ENCODE data around the gene LPAR4. TPM values are rescaled to one million over a fixed set of nuclear protein-coding genes. Genes with fewer than 3 reads are reported as not detected.

Gene LPAR4
- total RNA-seq, 1 experiment from 2014 or later: not detected

DNA sequence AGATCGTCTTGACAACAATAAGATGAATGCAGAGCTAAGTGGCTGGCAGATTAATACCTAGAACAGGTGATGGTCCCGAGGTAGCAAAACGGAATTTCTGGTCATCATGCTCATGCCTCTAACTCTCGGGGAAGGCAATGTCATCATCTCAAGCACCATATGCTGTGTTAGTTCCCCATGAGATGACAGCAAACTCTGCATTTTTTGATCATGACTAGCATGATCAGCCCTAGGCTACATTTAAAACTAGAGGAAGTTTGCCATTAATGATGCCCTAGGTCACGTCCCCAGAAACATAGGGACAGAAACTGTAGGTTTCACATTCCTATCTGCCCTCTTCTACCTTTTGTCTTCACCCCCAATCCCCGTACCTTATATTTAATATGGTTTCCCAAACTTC lies 11.6 kb downstream of the LPAR4 start:
- Mint-ChIP-seq H3K4me1 (ENCODE audit: insufficient read depth, unreplicated experiment) (no peaks in the 10 kb centered on the region), H3K27me3 (ENCODE audit: insufficient read depth, unreplicated experiment) (no peaks in the 10 kb centered on the region), H3K9me3 (ENCODE audit: unreplicated experiment) (peaks cover 8% of the 10 kb centered on the region), H3K27ac (ENCODE audit: low read depth, unreplicated experiment) (no peak overlapping the region), H3K4me3 (ENCODE audit: unreplicated experiment) (no peak overlapping the region), H3K36me3 (ENCODE audit: insufficient read depth, unreplicated experiment) (no peaks in the 10 kb centered on the region)
- TF ChIP-seq, protein P1, sequence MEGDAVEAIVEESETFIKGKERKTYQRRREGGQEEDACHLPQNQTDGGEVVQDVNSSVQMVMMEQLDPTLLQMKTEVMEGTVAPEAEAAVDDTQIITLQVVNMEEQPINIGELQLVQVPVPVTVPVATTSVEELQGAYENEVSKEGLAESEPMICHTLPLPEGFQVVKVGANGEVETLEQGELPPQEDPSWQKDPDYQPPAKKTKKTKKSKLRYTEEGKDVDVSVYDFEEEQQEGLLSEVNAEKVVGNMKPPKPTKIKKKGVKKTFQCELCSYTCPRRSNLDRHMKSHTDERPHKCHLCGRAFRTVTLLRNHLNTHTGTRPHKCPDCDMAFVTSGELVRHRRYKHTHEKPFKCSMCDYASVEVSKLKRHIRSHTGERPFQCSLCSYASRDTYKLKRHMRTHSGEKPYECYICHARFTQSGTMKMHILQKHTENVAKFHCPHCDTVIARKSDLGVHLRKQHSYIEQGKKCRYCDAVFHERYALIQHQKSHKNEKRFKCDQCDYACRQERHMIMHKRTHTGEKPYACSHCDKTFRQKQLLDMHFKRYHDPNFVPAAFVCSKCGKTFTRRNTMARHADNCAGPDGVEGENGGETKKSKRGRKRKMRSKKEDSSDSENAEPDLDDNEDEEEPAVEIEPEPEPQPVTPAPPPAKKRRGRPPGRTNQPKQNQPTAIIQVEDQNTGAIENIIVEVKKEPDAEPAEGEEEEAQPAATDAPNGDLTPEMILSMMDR (IDR thresholded peaks at IDR 0.05; ENCODE audit: unreplicated experiment): no peak
- ChIA-PET CTCF (no interaction called here), POLR2A (interaction anchor here (0.7 kb wide), 1 partner anchor 28 kb away, joined by 3 read pairs; no protein-coding TSS in a partner anchor)
- intact Hi-C loops (cut with micrococcal nuclease): no loop called here
- no TSS peak for BruUV-seq (replicated peaks)
- DNase-seq (ENCODE audit: unreplicated experiment): no peak

DNA sequence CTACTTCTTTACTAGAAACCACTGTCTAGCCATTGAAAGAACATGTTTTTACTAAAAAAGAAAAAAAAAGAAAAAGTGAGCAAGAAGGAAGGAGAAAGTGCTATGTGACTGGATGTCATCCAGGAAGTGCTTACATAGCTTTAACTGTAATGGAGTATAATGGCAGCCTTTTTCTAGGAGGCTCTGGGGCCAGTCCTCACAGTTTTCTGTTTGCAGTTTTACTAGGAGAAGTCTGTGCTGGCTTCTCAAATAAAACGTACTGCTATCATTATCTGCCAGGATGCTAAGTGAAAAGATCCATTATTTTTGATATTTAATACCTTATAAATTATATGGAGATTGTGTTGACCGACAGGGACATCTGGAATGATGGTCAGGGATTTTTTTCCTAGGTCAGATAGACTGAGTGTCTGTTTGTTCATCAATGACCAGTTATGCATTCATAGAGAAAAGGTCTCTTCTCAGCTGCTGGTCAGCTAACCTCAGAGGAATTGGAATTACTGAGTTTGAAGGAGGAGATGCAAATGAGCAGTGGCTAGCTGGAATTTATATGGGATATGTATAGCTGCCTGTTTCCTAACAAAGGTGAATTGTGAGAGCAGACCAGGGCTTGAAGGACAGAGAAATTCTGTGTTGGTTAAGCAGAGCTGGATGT lies 21.7 kb downstream of the LPAR4 start:
- BruUV-seq (replicated peaks): no TSS peak
- Mint-ChIP-seq H3K4me3 (ENCODE audit: unreplicated experiment) (no peak overlapping the region), H3K4me1 (ENCODE audit: insufficient read depth, unreplicated experiment) (no peaks in the 10 kb centered on the region), H3K9me3 (ENCODE audit: unreplicated experiment) (peaks cover 7% of the 10 kb centered on the region), H3K27me3 (ENCODE audit: insufficient read depth, unreplicated experiment) (no peaks in the 10 kb centered on the region), H3K27ac (ENCODE audit: low read depth, unreplicated experiment) (no peak overlapping the region), H3K36me3 (ENCODE audit: insufficient read depth, unreplicated experiment) (peaks cover 5% of the 10 kb centered on the region)
- no peak for DNase-seq (ENCODE audit: unreplicated experiment)
- TF ChIP-seq, protein P1 (IDR thresholded peaks at IDR 0.05; ENCODE audit: unreplicated experiment): no peak
- intact Hi-C loops (cut with micrococcal nuclease): no loop called here
- POLR2A ChIA-PET: interaction anchor here (0.6 to 0.9 kb wide), 3 partner anchors 9 to 16 kb away, joined by 3 to 4 read pairs (median 3); no protein-coding TSS in a partner anchor
- CTCF ChIA-PET: interaction anchor here (0.8 kb wide), 1 partner anchor 15 kb away, joined by 3 read pairs; no protein-coding TSS in a partner anchor

DNA sequence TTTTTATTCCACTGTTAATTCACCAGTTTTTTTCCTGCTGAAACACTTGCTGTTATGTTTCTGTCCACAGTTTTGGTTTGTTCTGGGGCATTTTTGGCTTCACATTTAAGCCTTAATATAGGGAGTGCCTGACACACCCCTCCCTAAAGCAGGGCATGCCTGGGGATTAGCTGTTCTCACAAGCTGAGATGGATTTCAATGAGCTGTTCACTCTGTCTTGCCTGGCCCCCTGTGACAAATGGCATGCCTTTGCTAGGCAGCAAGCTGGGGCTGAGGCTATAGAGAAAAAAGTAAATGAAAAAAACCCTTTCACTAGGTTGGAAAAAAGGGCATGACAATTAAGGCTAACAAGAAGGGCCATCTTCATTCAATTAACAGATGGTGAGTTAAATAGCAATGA lies 22.4 kb downstream of the LPAR4 start:
- TF ChIP-seq, protein P1 (IDR thresholded peaks at IDR 0.05; ENCODE audit: unreplicated experiment): no peak
- ChIA-PET CTCF (no interaction called here), POLR2A (interaction anchor here (0.7 to 1.2 kb wide), 2 partner anchors 10 to 16 kb away, joined by 3 read pairs; no protein-coding TSS in a partner anchor)
- intact Hi-C loops (cut with micrococcal nuclease): no loop called here
- no peaks in the 10 kb centered on the region for H3K27me3 Mint-ChIP-seq (ENCODE audit: insufficient read depth, unreplicated experiment)
- peaks cover 7% of the 10 kb centered on the region for H3K9me3 Mint-ChIP-seq (ENCODE audit: unreplicated experiment)
- H3K27ac Mint-ChIP-seq (ENCODE audit: low read depth, unreplicated experiment): no peak overlapping the region
- BruUV-seq (replicated peaks): no TSS peak
- peaks cover 5% of the 10 kb centered on the region for H3K36me3 Mint-ChIP-seq (ENCODE audit: insufficient read depth, unreplicated experiment)
- no peaks in the 10 kb centered on the region for H3K4me1 Mint-ChIP-seq (ENCODE audit: insufficient read depth, unreplicated experiment)
- no peak for DNase-seq (ENCODE audit: unreplicated experiment)
- H3K4me3 Mint-ChIP-seq (ENCODE audit: unreplicated experiment): no peak overlapping the region

DNA sequence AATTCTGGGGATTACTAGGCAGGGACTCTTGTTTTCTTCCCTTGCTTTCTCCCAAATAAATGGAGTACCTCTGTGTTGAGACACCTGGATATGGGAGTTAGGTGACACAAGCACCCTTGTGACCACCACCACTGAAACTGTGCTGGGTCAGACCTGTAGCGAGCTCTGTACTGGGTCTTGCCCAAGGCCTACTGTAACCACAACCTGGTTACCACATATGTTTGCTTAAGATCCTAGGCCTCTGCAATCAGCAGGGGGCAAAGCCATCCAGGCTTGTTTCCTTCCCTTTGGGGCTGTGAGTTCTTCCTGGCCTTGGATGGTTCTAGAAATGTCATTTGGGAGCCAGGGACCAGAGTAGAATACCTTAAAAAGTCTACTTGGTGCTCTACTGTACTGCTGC lies 49.4 kb downstream of the LPAR4 start:
- intact Hi-C loops (cut with micrococcal nuclease): no loop called here
- no peak for DNase-seq (ENCODE audit: unreplicated experiment)
- no peaks in the 10 kb centered on the region for H3K36me3 Mint-ChIP-seq (ENCODE audit: insufficient read depth, unreplicated experiment)
- TF ChIP-seq, protein P1 (IDR thresholded peaks at IDR 0.05; ENCODE audit: unreplicated experiment): no peak
- H3K4me1 Mint-ChIP-seq (ENCODE audit: insufficient read depth, unreplicated experiment): no peaks in the 10 kb centered on the region
- no peak overlapping the region for H3K4me3 Mint-ChIP-seq (ENCODE audit: unreplicated experiment)
- no peak overlapping the region for H3K27ac Mint-ChIP-seq (ENCODE audit: low read depth, unreplicated experiment)
- H3K9me3 Mint-ChIP-seq (ENCODE audit: unreplicated experiment): peaks cover 26% of the 10 kb centered on the region
- H3K27me3 Mint-ChIP-seq (ENCODE audit: insufficient read depth, unreplicated experiment): no peaks in the 10 kb centered on the region
- CTCF ChIA-PET: no interaction called here
- POLR2A ChIA-PET: no interaction called here
- BruUV-seq (replicated peaks): no TSS peak
